LNCAP (cell line): Measurements from ENCODE around the gene SSTR3.

Source experiments
- CTCF ChIP-seq: fragments of 450-650 bp; IDR thresholded peaks from 2 replicates; pipeline ENCODE4 v1.5.1; 2017; ENCODE audit warnings: mild to moderate bottlenecking

Gene SSTR3

GRCh38 chr22:37162221-37163095 is 49.8 kb downstream of the SSTR3 start:
- TF ChIP-seq CTCF: no peak

DNA sequence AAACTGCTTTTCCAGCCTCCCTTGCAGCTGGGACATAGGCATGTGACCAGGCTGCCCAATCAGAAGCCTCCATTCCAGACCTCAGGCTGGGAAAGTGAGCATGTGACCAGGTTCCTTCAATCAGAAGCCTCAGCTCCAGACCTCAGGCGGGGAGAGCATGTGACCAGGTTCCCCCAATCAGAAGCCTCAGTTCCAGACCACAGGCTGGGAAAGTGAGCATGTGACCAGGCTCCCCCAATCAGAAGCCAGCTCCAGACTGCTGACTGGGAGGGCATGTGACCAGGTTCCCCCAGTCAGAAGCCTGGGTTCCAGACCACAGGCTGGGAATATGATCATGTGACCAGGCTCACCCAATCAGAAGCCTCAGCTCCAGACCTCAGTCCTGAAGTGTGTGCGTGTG is 50.8 kb downstream of the SSTR3 start:
- no peak for TF ChIP-seq CTCF

GRCh38 chr22:37160027-37160426 is 52.2 kb downstream of the SSTR3 start:
- no peak for TF ChIP-seq CTCF

DNA sequence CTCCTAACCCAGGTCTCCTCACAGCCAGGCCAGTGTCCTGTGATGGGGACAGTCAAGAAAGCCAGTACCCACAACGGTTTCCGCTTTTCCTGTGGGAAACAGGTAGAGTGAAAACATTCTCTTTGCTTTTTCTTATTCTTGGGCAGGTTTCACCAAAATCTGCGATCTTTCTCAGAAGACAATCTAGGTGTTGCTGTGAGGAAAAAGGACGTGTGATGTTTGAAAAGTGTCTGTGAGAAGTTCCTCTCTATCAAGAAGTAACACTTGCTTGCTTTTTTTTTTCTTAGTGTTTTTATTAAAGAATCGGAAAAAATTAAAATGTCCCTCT is 53.4 kb downstream of the SSTR3 start:
- no peak for TF ChIP-seq CTCF

GRCh38 chr22:37157516-37158285 is 54.6 kb downstream of the SSTR3 start:
- no peak for TF ChIP-seq CTCF

DNA sequence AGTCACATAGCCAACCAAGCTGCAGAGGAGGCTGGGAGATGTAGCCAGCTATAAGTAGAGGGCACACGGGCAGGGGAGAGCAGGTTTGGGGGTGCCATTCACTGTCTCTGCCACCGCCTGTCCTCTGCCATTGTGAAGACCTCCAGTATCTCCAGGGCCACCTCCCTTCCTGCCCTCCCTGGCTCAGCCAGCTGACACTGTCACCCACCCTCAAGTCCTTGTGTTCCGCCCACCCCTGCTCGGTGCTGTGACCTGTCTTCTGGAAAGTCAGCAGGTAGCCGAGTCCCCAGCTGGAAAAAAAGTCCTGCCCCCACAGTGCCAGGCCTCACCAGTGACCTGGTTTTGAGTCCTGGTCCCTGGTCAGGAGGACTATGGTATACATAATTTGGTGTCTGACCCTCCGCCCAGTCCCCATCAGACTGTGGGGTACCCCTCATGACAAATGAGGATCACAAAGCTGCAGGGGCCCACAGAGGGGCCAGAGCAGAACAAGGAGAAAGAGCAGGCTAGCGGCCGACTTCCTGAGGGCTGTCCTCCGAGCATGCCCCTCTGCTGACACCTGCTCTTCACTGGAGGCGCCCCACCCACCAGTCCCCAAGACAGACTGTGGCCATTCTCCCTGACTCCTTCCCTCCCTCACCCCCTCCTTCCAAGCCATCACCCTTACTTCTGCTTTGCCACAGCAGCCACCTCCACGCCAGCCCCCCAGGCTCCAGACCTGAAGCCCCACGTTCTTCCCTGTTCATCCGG is 55.4 kb downstream of the SSTR3 start:
- no peak for TF ChIP-seq CTCF

GRCh38 chr22:37155971-37156370 is 56.3 kb downstream of the SSTR3 start:
- no peak for TF ChIP-seq CTCF
